HEK293T (cell line): ENCODE results near the gene MYRF.

Experiments
- CTCF ChIA-PET: fragments of 350-600 bp; formaldehyde crosslinking; extraction: SDS; loops from one replicate; lab custom pipeline; 2021; ENCODE audit warnings: antibody characterized with exemption, inconsistent platforms; lab: Yijun Ruan, JAX
- POLR2A ChIA-PET: fragments of 350-600 bp; formaldehyde crosslinking; extraction: SDS; loops from one replicate; lab custom pipeline; 2020; ENCODE audit warnings: antibody characterized with exemption, inconsistent platforms; lab: Yijun Ruan, JAX
- DNase-seq: peaks from one replicate; pipeline ENCODE4 v3.0.0; 2012; ENCODE audit warnings: mixed read lengths; ENCODE audit errors: extremely low spot score
- ARNT ChIP-seq: fragments of 450-650 bp; IDR thresholded peaks from 2 replicates; pipeline ENCODE4 v1.6.1; 2017; ENCODE audit warnings: mild to moderate bottlenecking
- BHLHE40 ChIP-seq: fragments of 450-650 bp; IDR thresholded peaks from 2 replicates; pipeline ENCODE4 v1.6.1; 2016; ENCODE audit warnings: mild to moderate bottlenecking, moderate library complexity, borderline replicate concordance
- CTBP1 ChIP-seq: fragments of 450-650 bp; IDR thresholded peaks from 2 replicates; pipeline ENCODE4 v1.6.1; 2016; ENCODE audit warnings: borderline replicate concordance
- ELF4 ChIP-seq: fragments of 450-650 bp; IDR thresholded peaks from 2 replicates; pipeline ENCODE4 v1.6.1; 2017; ENCODE audit warnings: antibody characterized with exemption
- FOXA1 ChIP-seq: fragments of 450-650 bp; IDR thresholded peaks from 2 replicates; pipeline ENCODE4 v1.6.1; 2016; ENCODE audit warnings: mild to moderate bottlenecking
- FOXK2 ChIP-seq: fragments of 450-650 bp; IDR thresholded peaks from 2 replicates; pipeline ENCODE4 v1.6.1; 2016; ENCODE audit warnings: mild to moderate bottlenecking
- FOXM1 ChIP-seq: fragments of 450-650 bp; IDR thresholded peaks from 2 replicates; pipeline ENCODE4 v1.6.1; 2017; ENCODE audit warnings: mild to moderate bottlenecking, borderline replicate concordance
- HDGF ChIP-seq: fragments of 450-650 bp; IDR thresholded peaks from 2 replicates; pipeline ENCODE4 v1.6.1; 2017; ENCODE audit warnings: antibody characterized with exemption, borderline replicate concordance
- L3MBTL2 ChIP-seq: fragments of 450-650 bp; conservative IDR thresholded peaks from 2 replicates; pipeline ENCODE4 v1.6.1; 2016; ENCODE audit warnings: mild to moderate bottlenecking
- LEF1 ChIP-seq: fragments of 450-650 bp; IDR thresholded peaks from 2 replicates; pipeline ENCODE4 v1.6.1; 2017; ENCODE audit warnings: mild to moderate bottlenecking, borderline replicate concordance
- NFRKB ChIP-seq: fragments of 450-650 bp; IDR thresholded peaks from 2 replicates; pipeline ENCODE4 v1.6.1; 2016; ENCODE audit warnings: mild to moderate bottlenecking, moderate library complexity
- PKNOX1 ChIP-seq: fragments of 450-650 bp; IDR thresholded peaks from 2 replicates; pipeline ENCODE4 v1.6.1; 2016
- SP1 ChIP-seq: fragments of 450-650 bp; IDR thresholded peaks from 2 replicates; pipeline ENCODE4 v1.6.1; 2017
- SUZ12 ChIP-seq: fragments of 450-650 bp; IDR thresholded peaks from 2 replicates; pipeline ENCODE4 v1.6.1; 2016; ENCODE audit warnings: mild to moderate bottlenecking
- TARDBP ChIP-seq: fragments of 450-650 bp; IDR thresholded peaks from 2 replicates; pipeline ENCODE4 v1.6.1; 2016
- ZNF384 ChIP-seq: fragments of 450-650 bp; IDR thresholded peaks from 2 replicates; pipeline ENCODE4 v1.6.1; 2016

The MYRF gene

GRCh38 chr11:61763930-61764605, 11.6 kb downstream of the MYRF start:
- DNase-seq, result no peak
- no peak for TF ChIP-seq SP1
- no peak for TF ChIP-seq BHLHE40
- no peak for TF ChIP-seq ZNF384
- no peak for TF ChIP-seq ELF4
- no peak for TF ChIP-seq L3MBTL2
- TF ChIP-seq FOXM1, result no peak
- TF ChIP-seq ARNT, result no peak
- no peak for TF ChIP-seq SUZ12
- TF ChIP-seq FOXA1, result no peak
- no peak for TF ChIP-seq LEF1
- no peak for TF ChIP-seq PKNOX1
- no peak for TF ChIP-seq NFRKB
- TF ChIP-seq FOXK2, result no peak
- no peak for TF ChIP-seq TARDBP
- TF ChIP-seq HDGF, result no peak
- POLR2A ChIA-PET, result no interaction called here
- CTCF ChIA-PET, result no interaction called here

GRCh38 chr11:61764606-61765260, 12.3 kb downstream of the MYRF start:
- ChIA-PET POLR2A (no interaction called here), CTCF (no interaction called here)
- no peak for DNase-seq
- TF ChIP-seq SUZ12 (no peak), ZNF384 (no peak), ELF4 (no peak)

GRCh38 chr11:61765550-61766253, 13.3 kb downstream of the MYRF start:
- TF ChIP-seq SUZ12 (no peak), ZNF384 (no peak), NFRKB (no peak), BHLHE40 (no peak), FOXA1 (no peak), CTBP1 (no peak), L3MBTL2 (no peak), SP1 (no peak), LEF1 (no peak), ARNT (no peak)
- ChIA-PET POLR2A (interaction anchor here (1.9 kb wide), 1 partner anchor 27 kb away, joined by 8 read pairs; the partner anchor contains the start of genes FEN1 and TMEM258), CTCF (no interaction called here)
- no peak for DNase-seq

GRCh38 chr11:61766353-61766841, 14.0 kb downstream of the MYRF start:
- TF ChIP-seq FOXA1 (no peak), ZNF384 (no peak), ARNT (no peak), L3MBTL2 (no peak), PKNOX1 (no peak), LEF1 (no peak), CTBP1 (no peak)
- POLR2A ChIA-PET, result interaction anchor here (1.9 kb wide), 1 partner anchor 26 kb away, joined by 8 read pairs; the partner anchor contains the start of genes FEN1 and TMEM258
- CTCF ChIA-PET, result interaction anchor here (1.1 kb wide), 1 partner anchor 22 kb away, joined by 3 read pairs; no protein-coding TSS in a partner anchor
- DNase-seq, result no peak

GRCh38 chr11:61768376-61769076, 16.1 kb downstream of the MYRF start:
- no peak for TF ChIP-seq L3MBTL2
- no peak for TF ChIP-seq FOXK2
- TF ChIP-seq CTBP1, result no peak
- TF ChIP-seq ELF4, result no peak
- no peak for TF ChIP-seq FOXM1
- no peak for TF ChIP-seq PKNOX1
- no peak for TF ChIP-seq ARNT
- TF ChIP-seq SP1, result no peak
- TF ChIP-seq LEF1, result no peak
- TF ChIP-seq FOXA1, result no peak
- no peak for TF ChIP-seq BHLHE40
- DNase-seq, result no peak
- ChIA-PET CTCF (no interaction called here), POLR2A (no interaction called here)
